GM12872 (cell line): ENCODE data around the gene CTNNA2.

Source experiments
- CTCF ChIP-seq: IDR thresholded peaks from 3 replicates; pipeline ENCODE4 v1.5.1; 2011; ENCODE audit warnings: low read depth, mild to moderate bottlenecking, low read length, moderate library complexity; ENCODE audit not compliant: insufficient read depth

CTNNA2 gene

GRCh38 chr2:80195034-80195433 lies 682.2 kb downstream of the CTNNA2 start:
- TF ChIP-seq CTCF, result no peak

- no peak for TF ChIP-seq CTCF
These were observed 685.2 kb downstream of the CTNNA2 start for GRCh38 chr2:80198042-80198441.

DNA sequence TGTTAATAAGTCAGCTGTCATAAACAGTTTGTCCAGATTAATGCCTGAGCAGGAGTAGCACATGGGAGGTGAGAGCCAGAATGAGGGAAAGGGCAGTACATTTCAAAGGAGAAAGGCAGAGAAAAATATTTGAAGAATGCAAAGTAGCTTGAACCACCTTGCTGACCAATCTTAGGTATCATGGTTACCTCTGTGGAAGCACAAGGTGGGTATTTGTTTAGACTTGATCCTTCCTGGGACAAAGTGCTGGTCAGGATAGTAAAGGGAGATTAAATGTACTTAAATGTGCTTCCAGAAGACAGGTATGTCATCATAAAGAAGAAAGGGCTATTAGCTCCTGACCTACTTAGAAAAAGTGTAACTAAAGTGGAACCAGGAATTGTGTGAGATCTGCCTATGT lies 686.7 kb downstream of the CTNNA2 start:
- TF ChIP-seq CTCF, result no peak

- no peak for TF ChIP-seq CTCF
These were observed 692.6 kb downstream of the CTNNA2 start for GRCh38 chr2:80205498-80205897.

GRCh38 chr2:80209458-80209857 lies 696.6 kb downstream of the CTNNA2 start:
- TF ChIP-seq CTCF, result no peak

DNA sequence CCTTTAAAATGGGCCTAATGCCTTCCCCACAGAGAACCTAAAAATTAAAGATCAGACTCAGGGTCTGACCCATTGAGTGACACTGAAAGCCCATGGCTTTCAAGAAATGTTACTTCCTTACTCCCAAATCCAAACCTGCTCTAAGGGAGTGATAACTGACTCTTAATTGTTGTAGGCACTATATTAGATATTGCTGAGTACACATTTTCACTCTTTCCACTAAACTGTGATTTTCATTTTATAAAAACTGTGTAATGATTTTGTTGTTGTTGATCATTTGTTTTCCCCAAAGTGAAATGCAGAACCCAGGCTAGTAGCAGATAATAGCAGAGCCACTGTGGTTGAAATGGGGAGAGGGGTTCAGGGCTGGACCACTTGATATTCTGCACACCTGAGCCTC lies 704.6 kb downstream of the CTNNA2 start:
- TF ChIP-seq CTCF, result no peak

DNA sequence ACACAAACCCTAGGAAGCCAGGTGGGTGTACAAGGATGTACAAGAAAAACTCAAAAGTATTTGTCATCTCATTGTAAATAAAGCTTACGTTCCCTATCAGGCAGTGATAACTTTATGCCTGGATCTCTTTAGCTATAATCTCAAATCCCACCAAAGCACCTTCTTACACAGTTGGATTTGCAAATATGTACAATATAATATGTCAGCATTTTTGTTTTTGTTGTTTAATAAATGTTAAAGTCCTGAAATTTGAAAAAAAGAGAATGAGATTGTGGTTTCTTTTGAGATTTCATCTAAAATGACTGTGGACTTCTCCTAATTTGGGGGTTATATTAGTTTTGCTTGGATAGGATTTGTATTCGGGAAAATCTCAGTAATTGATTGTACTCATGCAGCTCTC lies 709.8 kb downstream of the CTNNA2 start:
- no peak for TF ChIP-seq CTCF

GRCh38 chr2:80231421-80231820 lies 718.6 kb downstream of the CTNNA2 start:
- no peak for TF ChIP-seq CTCF
